ENCODE data around the gene PIGX. TPM values are rescaled to one million over a fixed set of nuclear protein-coding genes. Genes with fewer than 3 reads are reported as not detected.

The PIGX gene
- total RNA-seq, 3 donors from 2014 or later (not counting 1 experiment from before 2014, with no cell fraction given) = 23.9 to 31.8 (median 24.2) TPM

- H3K27ac Mint-ChIP-seq = no peak overlapping the region
- peaks cover 18% of the 10 kb centered on the region for H3K4me1 ChIP-seq (ENCODE audit: control insufficient read depth, insufficient read depth, low read length)
- H3K36me3 ChIP-seq (ENCODE audit: control insufficient read depth, insufficient read depth, low read length) = no peaks in the 10 kb centered on the region
- no peak overlapping the region for H3K4me3 Mint-ChIP-seq
- peaks cover 0 to 17% of the 10 kb centered on the region in 2 donors for H3K4me1 Mint-ChIP-seq
- H3K27me3 ChIP-seq (ENCODE audit: control insufficient read depth, insufficient read depth, low read length) = no peaks in the 10 kb centered on the region
- 80% methylated on average over 8 of the region's 8 CpGs for WGBS (ENCODE audit: insufficient coverage)
- intact Hi-C loops (cut with micrococcal nuclease) = no loop called here
- peaks cover 0 to 2% of the 10 kb centered on the region in 2 donors for H3K9me3 Mint-ChIP-seq
- no peak for ATAC-seq
- no peak for TF ChIP-seq CTCF (IDR thresholded peaks at IDR 0.05)
- no peak overlapping the region for H3K4me3 ChIP-seq (ENCODE audit: low read length)
- DNase-seq = no peak
- no peaks in the 10 kb centered on the region for H3K36me3 Mint-ChIP-seq
- no peaks in the 10 kb centered on the region for H3K27me3 Mint-ChIP-seq (ENCODE audit: low read depth in 2 of 2)
- H3K9me3 ChIP-seq (ENCODE audit: control insufficient read depth, insufficient read depth, low read length) = no peaks in the 10 kb centered on the region
- H3K27ac ChIP-seq (ENCODE audit: low read length) = no peak overlapping the region
Measured at GRCh38 chr3:196691386-196691785, 20.8 kb upstream of the PIGX start.

GRCh38 chr3:196694202-196694638 lies 18.0 kb upstream of the PIGX start:
- Histone ChIP-seq H3K27me3 (ENCODE audit: control insufficient read depth, insufficient read depth, low read length) (no peaks in the 10 kb centered on the region), H3K9me3 (ENCODE audit: control insufficient read depth, insufficient read depth, low read length) (no peaks in the 10 kb centered on the region), H3K27ac (ENCODE audit: low read length) (no peak overlapping the region), H3K36me3 (ENCODE audit: control insufficient read depth, insufficient read depth, low read length) (no peaks in the 10 kb centered on the region), H3K4me3 (ENCODE audit: low read length) (no peak overlapping the region), H3K4me1 (ENCODE audit: control insufficient read depth, insufficient read depth, low read length) (peaks cover 18% of the 10 kb centered on the region)
- DNase-seq (peak; percentile 21 to 68), ATAC-seq (peak; percentile 70 to 76 (median 76))
- no peak for TF ChIP-seq CTCF (IDR thresholded peaks at IDR 0.05)
- intact Hi-C loops (cut with micrococcal nuclease) = no loop called here
- no peaks in the 10 kb centered on the region for H3K36me3 Mint-ChIP-seq
- peaks cover 0 to 12% of the 10 kb centered on the region in 2 donors for H3K4me1 Mint-ChIP-seq
- peak overlapping the region; percentile 69 to 75 for H3K27ac Mint-ChIP-seq
- 7% methylated on average over 1 of the region's 1 CpG for WGBS (ENCODE audit: insufficient coverage)
- H3K4me3 Mint-ChIP-seq = peak overlapping the region; percentile 49
- peaks cover 0 to 2% of the 10 kb centered on the region in 2 donors for H3K9me3 Mint-ChIP-seq
- no peaks in the 10 kb centered on the region for H3K27me3 Mint-ChIP-seq (ENCODE audit: low read depth in 2 of 2)

- H3K27me3 ChIP-seq (ENCODE audit: control insufficient read depth, insufficient read depth, low read length) = no peaks in the 10 kb centered on the region
- H3K27ac ChIP-seq (ENCODE audit: low read length) = peak overlapping the region; percentile 35
- no peak for TF ChIP-seq CTCF (IDR thresholded peaks at IDR 0.05)
- no peaks in the 10 kb centered on the region for H3K36me3 ChIP-seq (ENCODE audit: control insufficient read depth, insufficient read depth, low read length)
- Mint-ChIP-seq H3K4me1 (peaks cover 0 to 12% of the 10 kb centered on the region in 2 donors), H3K36me3 (no peaks in the 10 kb centered on the region), H3K9me3 (peaks cover 0 to 2% of the 10 kb centered on the region in 2 donors), H3K27me3 (ENCODE audit: low read depth in 2 of 2) (no peaks in the 10 kb centered on the region), H3K27ac (peak overlapping the region; percentile 72 to 86), H3K4me3 (peak overlapping the region; percentile 58)
- WGBS (ENCODE audit: insufficient coverage) = 65% methylated on average over 16 of the region's 17 CpGs
- peak; percentile 25 to 29 for DNase-seq
- peak; percentile 34 to 57 (median 57) for ATAC-seq
- H3K9me3 ChIP-seq (ENCODE audit: control insufficient read depth, insufficient read depth, low read length) = no peaks in the 10 kb centered on the region
- peaks cover 18% of the 10 kb centered on the region for H3K4me1 ChIP-seq (ENCODE audit: control insufficient read depth, insufficient read depth, low read length)
- intact Hi-C loops (cut with micrococcal nuclease) = no loop called here
- H3K4me3 ChIP-seq (ENCODE audit: low read length) = no peak overlapping the region
Measured at GRCh38 chr3:196694941-196695848, 17.0 kb upstream of the PIGX start.

Measured in natural killer cell (primary cell).